ENCODE results near the gene MRPL4.

MRPL4 gene

GRCh38 chr19:10286803-10287737 is 35.1 kb downstream of the MRPL4 start, which contains the start of gene ICAM4:
TSS of gene ICAM4 (plus strand) at chr19:10286955. CDS start at chr19:10287013, 58 bp downstream.
- DNase-seq (ENCODE audit: extremely low read depth in 1 of 2, low read depth in 1 of 2) = no peak

- DNase-seq (ENCODE audit: extremely low read depth in 1 of 2, low read depth in 1 of 2) = no peak
Measured at GRCh38 chr19:10288662-10289166, 36.7 kb downstream of the MRPL4 start.

- no peak for DNase-seq (ENCODE audit: extremely low read depth in 1 of 2, low read depth in 1 of 2)
Measured at GRCh38 chr19:10289167-10289835, 37.3 kb downstream of the MRPL4 start.

- no peak for DNase-seq (ENCODE audit: extremely low read depth in 1 of 2, low read depth in 1 of 2)
Measured at GRCh38 chr19:10289836-10290356, 37.9 kb downstream of the MRPL4 start, which contains the start of gene ICAM5. TSS of gene ICAM5 (plus strand) at chr19:10289952. CDS start at chr19:10290044, 92 bp downstream.

- no peak for DNase-seq (ENCODE audit: extremely low read depth in 1 of 2, low read depth in 1 of 2)
Measured at GRCh38 chr19:10290357-10290875, 38.4 kb downstream of the MRPL4 start.

GRCh38 chr19:10290876-10291553 is 39.0 kb downstream of the MRPL4 start:
- DNase-seq (ENCODE audit: extremely low read depth in 1 of 2, low read depth in 1 of 2) = no peak

- DNase-seq (ENCODE audit: extremely low read depth in 1 of 2, low read depth in 1 of 2) = no peak
Measured at GRCh38 chr19:10291554-10292205, 39.7 kb downstream of the MRPL4 start.

- DNase-seq (ENCODE audit: extremely low read depth in 1 of 2, low read depth in 1 of 2) = peak; percentile 23 to 60
Measured at GRCh38 chr19:10292206-10292788, 40.3 kb downstream of the MRPL4 start.

GRCh38 chr19:10292789-10293636 is 41.0 kb downstream of the MRPL4 start:
- DNase-seq (ENCODE audit: extremely low read depth in 1 of 2, low read depth in 1 of 2) = no peak

- no peak for DNase-seq (ENCODE audit: extremely low read depth in 1 of 2, low read depth in 1 of 2)
Measured at GRCh38 chr19:10293637-10294367, 41.8 kb downstream of the MRPL4 start.

GRCh38 chr19:10294368-10294697 is 42.3 kb downstream of the MRPL4 start:
- DNase-seq (ENCODE audit: extremely low read depth in 1 of 2, low read depth in 1 of 2) = no peak

GRCh38 chr19:10295305-10295846 is 43.4 kb downstream of the MRPL4 start:
- peak; percentile 28 to 48 for DNase-seq (ENCODE audit: extremely low read depth in 1 of 2, low read depth in 1 of 2)

GRCh38 chr19:10295847-10296591 is 44.0 kb downstream of the MRPL4 start:
- no peak for DNase-seq (ENCODE audit: extremely low read depth in 1 of 2, low read depth in 1 of 2)

GRCh38 chr19:10299545-10300458 is 47.8 kb downstream of the MRPL4 start:
- no peak for DNase-seq (ENCODE audit: extremely low read depth in 1 of 2, low read depth in 1 of 2)

- no peak for DNase-seq (ENCODE audit: extremely low read depth in 1 of 2, low read depth in 1 of 2)
Measured at GRCh38 chr19:10305139-10305806, 53.3 kb downstream of the MRPL4 start.

GRCh38 chr19:10306327-10306726 is 54.3 kb downstream of the MRPL4 start:
- DNase-seq (ENCODE audit: extremely low read depth in 1 of 2, low read depth in 1 of 2) = no peak

Measured in activated CD8-positive, alpha-beta memory T cell treated with anti-CD3 and anti-CD28 coated beads for 1 hour (primary cell).